Pericardium fibroblast (primary cell): Measurements from ENCODE around the gene MPZL3. TPM values are rescaled to one million over a fixed set of nuclear protein-coding genes. Genes with fewer than 3 reads are reported as not detected.

Experiments used
- total RNA-seq: library from RNA; depleted of rRNA; stranded (reverse); fragments of >200 nt; gene quantifications from 2 replicates; pipeline ENCODE4 v1.2.3, GENCODE V29; 2015

Gene MPZL3
- 0.17 and 0.82 TPM in 2 replicates for total RNA-seq

GRCh38 chr11:118251858-118252652 lies at the start of gene MPZL3:
MPZL3 (minus strand) TSS chr11:118252365; CDS start chr11:118252294, 71 bp downstream.

GRCh38 chr11:118263695-118264568 lies 11.8 kb upstream of the MPZL3 start, which contains the start of gene MPZL2:
MPZL2 (minus strand) TSS chr11:118264297; CDS start chr11:118264153, 144 bp downstream.

GRCh38 chr11:118224511-118225188 lies 27.5 kb downstream of the MPZL3 start, which contains the start of gene JAML:
JAML (minus strand) TSS chr11:118225011; CDS start chr11:118214866, 10,145 bp downstream.

Other genes with a start within 250 kb of the MPZL3 start
- not detected in 2 replicates for gene TMPRSS4, start 175.3 kb downstream of the MPZL3 start, total RNA-seq
- not detected in 2 replicates for gene SMIM35, start 165.4 kb downstream of the MPZL3 start, total RNA-seq
- not detected in 2 replicates for gene SCN4B, start 99.5 kb downstream of the MPZL3 start, total RNA-seq
- 0.09 TPM in 1 of 2 replicates, not detected in the other for gene SCN2B, start 75.7 kb downstream of the MPZL3 start, total RNA-seq
- gene JAML, start 27.4 kb downstream of the MPZL3 start, total RNA-seq = not detected in 2 replicates
- gene MPZL2, start 11.9 kb upstream of the MPZL3 start, total RNA-seq = not detected in 2 replicates
- not detected in 2 replicates for gene CD3E, start 52.4 kb upstream of the MPZL3 start, total RNA-seq
- not detected in 2 replicates for gene CD3D, start 90.3 kb upstream of the MPZL3 start, total RNA-seq
- not detected in 2 replicates for gene CD3G, start 92.0 kb upstream of the MPZL3 start, total RNA-seq
- 29.8 and 30.5 TPM in 2 replicates for gene UBE4A, start 107.2 kb upstream of the MPZL3 start, total RNA-seq
- gene ATP5MG, start 149.2 kb upstream of the MPZL3 start, total RNA-seq = 46.9 and 55.3 TPM in 2 replicates
- gene KMT2A, start 184.1 kb upstream of the MPZL3 start, total RNA-seq = 8.8 and 15.6 TPM in 2 replicates